ENCODE results near the gene SOCS7. TPM values are rescaled to one million over a fixed set of nuclear protein-coding genes. Genes with fewer than 3 reads are reported as not detected.
"Not testable (repeated sequence)": the region's sequence is repeated elsewhere in the genome, so short reads cannot be mapped to it uniquely, and the experiment has no call there.

SOCS7 gene
- total RNA-seq, 1 donor from 2014 or later: 16.8 TPM

DNA sequence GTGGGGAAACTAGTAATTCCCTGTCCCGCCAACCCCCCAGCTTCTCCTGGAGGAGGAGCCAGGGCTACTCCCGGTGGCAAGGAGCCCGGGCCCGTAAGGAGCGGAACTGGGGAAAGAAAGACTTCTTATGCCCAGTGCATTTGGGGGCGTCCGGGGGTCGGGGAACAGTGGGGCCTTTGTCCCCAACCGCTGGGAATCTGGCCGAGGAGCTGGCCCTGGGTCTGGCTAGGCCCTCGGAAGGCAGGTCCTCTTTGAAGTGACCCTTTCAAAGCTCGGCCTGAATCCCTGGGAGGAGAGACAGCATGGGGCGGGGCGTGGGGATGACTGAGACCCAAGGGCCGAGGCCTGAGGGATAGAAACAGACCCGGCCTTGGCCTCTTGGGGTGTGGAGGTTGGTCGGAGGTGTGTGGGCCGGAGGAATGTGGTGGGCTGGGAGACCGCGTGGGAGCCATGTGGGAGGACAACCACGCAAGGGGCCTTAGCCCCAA is 82.6 kb downstream of the SOCS7 start:
- peaks cover 87% of the 10 kb centered on the region for H3K79me2 ChIP-seq (ENCODE audit: insufficient read depth, low read length)
- FAIRE-seq: no peak
- no peak for DNase-seq (ENCODE audit: low read depth)

DNA sequence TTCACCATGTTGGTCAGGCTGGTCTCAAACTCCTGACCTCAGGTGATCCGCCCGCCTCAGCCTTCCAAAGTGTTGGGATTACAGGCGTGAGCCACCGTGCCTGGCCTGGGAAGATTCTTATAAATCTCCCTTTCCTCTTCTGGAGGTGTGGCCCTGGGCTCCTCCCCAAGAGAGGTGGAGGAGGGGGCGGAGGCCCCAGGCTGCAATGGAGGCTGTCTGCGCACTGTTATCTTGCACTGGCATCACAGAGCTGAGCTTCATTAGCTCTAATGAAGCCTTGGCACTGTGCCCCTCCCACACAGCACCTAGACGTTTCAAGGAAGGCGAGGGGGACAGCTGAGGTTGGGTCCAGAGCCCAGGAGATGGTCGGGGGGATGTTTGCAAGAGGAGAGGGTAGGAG is 84.2 kb downstream of the SOCS7 start:
- no peak for FAIRE-seq
- Histone ChIP-seq H3K4me2 (ENCODE audit: low read length) (no peak overlapping the region), H3K9me3 (ENCODE audit: insufficient read depth, low read depth, low read length) (no peaks in the 10 kb centered on the region), H3K9ac (ENCODE audit: low read length) (no peak overlapping the region), H3K27ac (ENCODE audit: low read depth, low read length) (no peak overlapping the region), H4K20me1 (ENCODE audit: insufficient read depth, low read length) (peaks cover 90% of the 10 kb centered on the region), H3K4me3 (ENCODE audit: insufficient read depth, low read depth, low read length) (no peak overlapping the region), H3K36me3 (ENCODE audit: insufficient read depth, low read length) (no peaks in the 10 kb centered on the region), H3K27me3 (ENCODE audit: insufficient read depth, low read length) (no peaks in the 10 kb centered on the region), H2AFZ (ENCODE audit: low read depth, low read length) (no peak overlapping the region), H3K79me2 (ENCODE audit: insufficient read depth, low read length) (peaks cover 82% of the 10 kb centered on the region), H3K4me1 (ENCODE audit: insufficient read depth, low read length) (peaks cover 4% of the 10 kb centered on the region)
- no peak for TF ChIP-seq CTCF (IDR thresholded peaks at IDR 0.05; ENCODE audit: insufficient read depth, low read depth, low read length)
- TF ChIP-seq EZH2 (IDR thresholded peaks at IDR 0.05; ENCODE audit: insufficient read depth, low read length): no peak
- H3K9me3 Mint-ChIP-seq (ENCODE audit: unreplicated experiment): no peaks in the 10 kb centered on the region
- no peaks in the 10 kb centered on the region for H3K27me3 Mint-ChIP-seq (ENCODE audit: low read depth, unreplicated experiment)
- no peak overlapping the region for H3K27ac Mint-ChIP-seq (ENCODE audit: unreplicated experiment)
- H3K4me1 Mint-ChIP-seq (ENCODE audit: low read depth, unreplicated experiment): peaks cover 10% of the 10 kb centered on the region
- no peak overlapping the region for H3K4me3 Mint-ChIP-seq (ENCODE audit: unreplicated experiment)
- no peak for DNase-seq (ENCODE audit: low read depth)
- H3K36me3 Mint-ChIP-seq (ENCODE audit: low read depth, unreplicated experiment): peaks cover 20% of the 10 kb centered on the region

More for the DNA sequence above, 82.6 kb downstream of the SOCS7 start:
- H3K27ac ChIP-seq (ENCODE audit: low read depth, low read length): no peak overlapping the region
- H3K27me3 Mint-ChIP-seq (ENCODE audit: low read depth, unreplicated experiment): no peaks in the 10 kb centered on the region
- H3K27me3 ChIP-seq (ENCODE audit: insufficient read depth, low read length): no peaks in the 10 kb centered on the region
- H3K27ac Mint-ChIP-seq (ENCODE audit: unreplicated experiment): no peak overlapping the region
- no peak overlapping the region for H3K4me3 Mint-ChIP-seq (ENCODE audit: unreplicated experiment)
- H3K4me2 ChIP-seq (ENCODE audit: low read length): no peak overlapping the region
- no peak overlapping the region for H3K4me3 ChIP-seq (ENCODE audit: insufficient read depth, low read depth, low read length)
- H3K36me3 Mint-ChIP-seq (ENCODE audit: low read depth, unreplicated experiment): peaks cover 16% of the 10 kb centered on the region
- peaks cover 24% of the 10 kb centered on the region for H3K4me1 Mint-ChIP-seq (ENCODE audit: low read depth, unreplicated experiment)
- peaks cover 14% of the 10 kb centered on the region for H3K4me1 ChIP-seq (ENCODE audit: insufficient read depth, low read length)
- H3K9me3 Mint-ChIP-seq (ENCODE audit: unreplicated experiment): no peaks in the 10 kb centered on the region
- no peaks in the 10 kb centered on the region for H3K9me3 ChIP-seq (ENCODE audit: insufficient read depth, low read depth, low read length)
- H4K20me1 ChIP-seq (ENCODE audit: insufficient read depth, low read length): peaks cover 92% of the 10 kb centered on the region
- H3K36me3 ChIP-seq (ENCODE audit: insufficient read depth, low read length): no peaks in the 10 kb centered on the region
- H2AFZ ChIP-seq (ENCODE audit: low read depth, low read length): no peak overlapping the region
- TF ChIP-seq EZH2 (IDR thresholded peaks at IDR 0.05; ENCODE audit: insufficient read depth, low read length) (no peak), CTCF (IDR thresholded peaks at IDR 0.05; ENCODE audit: insufficient read depth, low read depth, low read length) (no peak)
- H3K9ac ChIP-seq (ENCODE audit: low read length): no peak overlapping the region

- Histone ChIP-seq H3K9ac (ENCODE audit: low read length) (no peak overlapping the region), H3K79me2 (ENCODE audit: insufficient read depth, low read length) (peaks cover 82% of the 10 kb centered on the region), H3K9me3 (ENCODE audit: insufficient read depth, low read depth, low read length) (no peaks in the 10 kb centered on the region), H3K4me1 (ENCODE audit: insufficient read depth, low read length) (no peaks in the 10 kb centered on the region), H2AFZ (ENCODE audit: low read depth, low read length) (no peak overlapping the region), H4K20me1 (ENCODE audit: insufficient read depth, low read length) (peaks cover 90% of the 10 kb centered on the region), H3K27me3 (ENCODE audit: insufficient read depth, low read length) (no peaks in the 10 kb centered on the region), H3K27ac (ENCODE audit: low read depth, low read length) (no peak overlapping the region), H3K36me3 (ENCODE audit: insufficient read depth, low read length) (no peaks in the 10 kb centered on the region), H3K4me3 (ENCODE audit: insufficient read depth, low read depth, low read length) (no peak overlapping the region), H3K4me2 (ENCODE audit: low read length) (no peak overlapping the region)
- H3K27me3 Mint-ChIP-seq (ENCODE audit: low read depth, unreplicated experiment): no peaks in the 10 kb centered on the region
- no peak for TF ChIP-seq CTCF (IDR thresholded peaks at IDR 0.05; ENCODE audit: insufficient read depth, low read depth, low read length)
- no peak for TF ChIP-seq EZH2 (IDR thresholded peaks at IDR 0.05; ENCODE audit: insufficient read depth, low read length)
- peaks cover 20% of the 10 kb centered on the region for H3K36me3 Mint-ChIP-seq (ENCODE audit: low read depth, unreplicated experiment)
- FAIRE-seq (no peak), DNase-seq (ENCODE audit: low read depth) (no peak)
- H3K9me3 Mint-ChIP-seq (ENCODE audit: unreplicated experiment): no peaks in the 10 kb centered on the region
- no peak overlapping the region for H3K27ac Mint-ChIP-seq (ENCODE audit: unreplicated experiment)
- peaks cover 8% of the 10 kb centered on the region for H3K4me1 Mint-ChIP-seq (ENCODE audit: low read depth, unreplicated experiment)
- no peak overlapping the region for H3K4me3 Mint-ChIP-seq (ENCODE audit: unreplicated experiment)
These were observed 84.7 kb downstream of the SOCS7 start for GRCh38 chr17:38436386-38436785.

GRCh38 chr17:38437313-38437712 is 85.7 kb downstream of the SOCS7 start:
- not testable (repeated sequence) for H3K4me3 ChIP-seq (ENCODE audit: insufficient read depth, low read depth, low read length); H2AFZ ChIP-seq (ENCODE audit: low read depth, low read length); H3K9ac ChIP-seq (ENCODE audit: low read length); H3K4me1 ChIP-seq (ENCODE audit: insufficient read depth, low read length); H3K36me3 ChIP-seq (ENCODE audit: insufficient read depth, low read length); H3K27ac ChIP-seq (ENCODE audit: low read depth, low read length); H3K9me3 Mint-ChIP-seq (ENCODE audit: unreplicated experiment); H3K4me3 Mint-ChIP-seq (ENCODE audit: unreplicated experiment); H3K9me3 ChIP-seq (ENCODE audit: insufficient read depth, low read depth, low read length); H3K27me3 ChIP-seq (ENCODE audit: insufficient read depth, low read length); DNase-seq (ENCODE audit: low read depth); H3K27ac Mint-ChIP-seq (ENCODE audit: unreplicated experiment); FAIRE-seq; H3K4me2 ChIP-seq (ENCODE audit: low read length); H3K27me3 Mint-ChIP-seq (ENCODE audit: low read depth, unreplicated experiment)
- peaks cover 90% of the 10 kb centered on the region for H4K20me1 ChIP-seq (ENCODE audit: insufficient read depth, low read length)
- Mint-ChIP-seq H3K36me3 (ENCODE audit: low read depth, unreplicated experiment) (peaks cover 22% of the 10 kb centered on the region), H3K4me1 (ENCODE audit: low read depth, unreplicated experiment) (peaks cover 11% of the 10 kb centered on the region)
- H3K79me2 ChIP-seq (ENCODE audit: insufficient read depth, low read length): peaks cover 79% of the 10 kb centered on the region
